Esophagus muscularis mucosa (tissue), 4 donors: ENCODE results near the gene IQCE. TPM values are rescaled to one million over a fixed set of nuclear protein-coding genes. Genes with fewer than 3 reads are reported as not detected.

ENCODE experiments used
- DNase-seq: peaks from one replicate; pipeline ENCODE4 v3.0.0-alpha.2; 2017; ENCODE audit errors: extremely low spot score
- H3K27ac ChIP-seq, 4 donors: fragments of 200-600 bp; sonication (generic); replicated peaks in 1 of 4; 1 replicate in 3 of 4; 2 replicates in 1 of 4; pipeline ENCODE4 v1.5.1; 2016 to 2019; ENCODE audit warnings: mild to moderate bottlenecking in 1 of 4
- H3K27me3 ChIP-seq, 4 donors: fragments of 200-600 bp; sonication (generic); one replicate each; pipeline versions ENCODE4 v1.5.1 to v1.6.0; 2016 to 2019
- H3K36me3 ChIP-seq, 4 donors: fragments of 200-600 bp; sonication (generic); one replicate each; pipeline ENCODE4 v1.5.1; 2016 to 2019
- H3K4me1 ChIP-seq, 4 donors: fragments of 200-600 bp; sonication (generic); one replicate each; pipeline ENCODE4 v1.5.1; 2016 to 2019
- H3K4me3 ChIP-seq, 4 donors: fragments of 200-600 bp; sonication (generic); 1 replicate in 2 of 4; 2 replicates in 2 of 4; pipeline ENCODE4 v1.5.1; 2016 to 2019; ENCODE audit warnings: mild to moderate bottlenecking in 4 of 4, moderate library complexity in 1 of 4
- H3K9me3 ChIP-seq, 4 donors: fragments of 200-600 bp; sonication (generic); 1 replicate in 3 of 4; 2 replicates in 1 of 4; pipeline ENCODE4 v1.5.1; 2016 to 2019
- EP300 ChIP-seq: sonication (generic); formaldehyde crosslinking; IDR thresholded peaks from one replicate; pipeline ENCODE4 v1.6.1; 2017; ENCODE audit warnings: antibody characterized with exemption
- POLR2A ChIP-seq: fragments of 450-650 bp; IDR thresholded peaks from one replicate; pipeline ENCODE4 v1.6.1; 2017; ENCODE audit warnings: antibody characterized with exemption, moderate library complexity, mild to moderate bottlenecking, low read depth
- POLR2AphosphoS5 ChIP-seq, 2 donors: sonication (generic); formaldehyde crosslinking; IDR thresholded peaks; one replicate each; pipeline ENCODE4 v1.6.1; 2017; ENCODE audit warnings: antibody characterized with exemption in 2 of 2
- WGBS: methylation state at CpG from one replicate; pipeline ENCODE4 v1.1.5; 2018; 5-methylcytosine and 5-hydroxymethylcytosine counted together
- intact Hi-C: fragments of 100-400 bp; cut with DNase I; formaldehyde crosslinking; loops from one replicate; pipeline ENCODE4 v1.15.1; 2023
- total RNA-seq, 4 donors: library from RNA; depleted of rRNA; stranded (reverse); fragments of >200 nt; gene quantifications; one replicate each; pipeline versions ENCODE4 v1.1.0 to v1.2.1, GENCODE V29; 2016
- TF ChIP-seq, protein P1 (sequence below), 3 experiments: fragments of 200-600 bp in 2 of 3; fragments of 450-650 bp in 1 of 3; sonication (generic) in 2 of 3; IDR thresholded peaks; one replicate each; pipeline ENCODE4 v1.5.1; 2017 to 2019; ENCODE audit warnings: antibody characterized with exemption in 3 of 3, mild to moderate bottlenecking in 2 of 3, moderate library complexity in 1 of 3

IQCE gene
- total RNA-seq, 4 donors from 2014 or later: 13.0 to 22.4 (median 18.0) TPM

DNA sequence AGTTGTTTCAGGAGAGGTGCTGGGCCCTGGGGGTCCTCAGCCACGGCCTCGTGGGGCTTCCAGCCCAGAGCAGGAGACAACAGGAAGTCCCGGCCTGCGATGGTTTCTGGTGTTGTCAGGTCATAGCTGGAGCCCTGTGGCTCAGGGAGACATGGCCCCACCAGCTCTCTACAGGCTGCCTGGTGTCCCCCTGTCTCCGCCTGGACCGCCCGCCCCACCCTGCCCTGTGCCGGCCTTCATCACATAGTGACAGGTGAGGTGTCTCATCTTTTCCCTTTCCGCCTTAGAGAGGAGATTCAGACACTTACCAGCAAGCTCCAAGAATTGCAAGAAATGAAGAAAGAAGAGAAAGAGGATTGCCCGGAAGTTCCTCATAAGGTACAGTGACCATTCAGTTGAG, 35.8 kb downstream of the IQCE start:
- no peaks in the 10 kb centered on the region for H3K4me1 ChIP-seq
- no peaks in the 10 kb centered on the region for H3K9me3 ChIP-seq
- intact Hi-C loops: no loop called here
- WGBS: 89% methylated on average over 10 of the region's 10 CpGs
- H3K27ac ChIP-seq: no peak overlapping the region
- no peak for DNase-seq
- H3K27me3 ChIP-seq: no peaks in the 10 kb centered on the region
- no peak overlapping the region for H3K4me3 ChIP-seq
- H3K36me3 ChIP-seq: peaks cover 67 to 100% (median 85%) of the 10 kb centered on the region in 4 donors
- TF ChIP-seq POLR2A: no peak
- TF ChIP-seq, protein P1, sequence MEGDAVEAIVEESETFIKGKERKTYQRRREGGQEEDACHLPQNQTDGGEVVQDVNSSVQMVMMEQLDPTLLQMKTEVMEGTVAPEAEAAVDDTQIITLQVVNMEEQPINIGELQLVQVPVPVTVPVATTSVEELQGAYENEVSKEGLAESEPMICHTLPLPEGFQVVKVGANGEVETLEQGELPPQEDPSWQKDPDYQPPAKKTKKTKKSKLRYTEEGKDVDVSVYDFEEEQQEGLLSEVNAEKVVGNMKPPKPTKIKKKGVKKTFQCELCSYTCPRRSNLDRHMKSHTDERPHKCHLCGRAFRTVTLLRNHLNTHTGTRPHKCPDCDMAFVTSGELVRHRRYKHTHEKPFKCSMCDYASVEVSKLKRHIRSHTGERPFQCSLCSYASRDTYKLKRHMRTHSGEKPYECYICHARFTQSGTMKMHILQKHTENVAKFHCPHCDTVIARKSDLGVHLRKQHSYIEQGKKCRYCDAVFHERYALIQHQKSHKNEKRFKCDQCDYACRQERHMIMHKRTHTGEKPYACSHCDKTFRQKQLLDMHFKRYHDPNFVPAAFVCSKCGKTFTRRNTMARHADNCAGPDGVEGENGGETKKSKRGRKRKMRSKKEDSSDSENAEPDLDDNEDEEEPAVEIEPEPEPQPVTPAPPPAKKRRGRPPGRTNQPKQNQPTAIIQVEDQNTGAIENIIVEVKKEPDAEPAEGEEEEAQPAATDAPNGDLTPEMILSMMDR (IDR thresholded peaks at IDR 0.05): no peak
- no peak for TF ChIP-seq EP300
- TF ChIP-seq POLR2AphosphoS5 (IDR thresholded peaks at IDR 0.05): no peak

DNA sequence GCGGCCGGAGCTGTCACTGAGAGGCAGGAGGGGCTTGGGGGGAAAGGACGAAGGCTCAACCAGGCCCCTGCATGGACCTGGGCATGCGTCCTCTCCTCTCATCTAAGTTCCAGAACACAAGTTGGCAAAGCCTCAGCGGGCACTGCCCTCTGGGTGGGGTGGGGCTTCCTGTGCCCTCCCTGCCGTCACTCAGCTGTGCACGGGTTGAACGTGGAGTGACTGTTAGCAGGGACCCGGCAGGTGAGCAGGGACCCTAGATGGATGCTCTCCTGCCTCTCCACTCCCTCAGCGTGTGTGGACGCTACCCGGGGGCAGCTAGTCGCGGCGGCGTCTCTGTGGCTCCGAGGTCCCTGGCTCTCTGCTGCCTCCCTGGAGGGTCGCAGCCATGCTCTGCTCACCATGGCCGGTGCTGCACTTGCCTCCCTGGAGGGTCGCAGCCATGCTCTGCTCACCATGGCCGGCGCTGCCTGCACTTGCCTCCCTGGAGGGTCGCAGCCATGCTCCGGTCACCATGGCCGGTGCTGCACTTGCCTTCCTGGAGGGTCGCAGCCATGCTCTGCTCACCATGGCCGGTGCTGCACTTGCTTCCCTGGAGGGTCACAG, 36.6 kb downstream of the IQCE start:
- Histone ChIP-seq H3K9me3 (no peaks in the 10 kb centered on the region), H3K36me3 (peaks cover 61 to 100% (median 84%) of the 10 kb centered on the region in 4 donors), H3K27ac (no peak overlapping the region), H3K27me3 (no peaks in the 10 kb centered on the region), H3K4me1 (no peaks in the 10 kb centered on the region), H3K4me3 (no peak overlapping the region)
- no peak for DNase-seq
- WGBS: 94% methylated on average over 9 of the region's 27 CpGs
- intact Hi-C loops: no loop called here
- TF ChIP-seq POLR2AphosphoS5 (IDR thresholded peaks at IDR 0.05) (no peak), EP300 (no peak), POLR2A (no peak)
- TF ChIP-seq, protein P1 (IDR thresholded peaks at IDR 0.05): no peak

DNA sequence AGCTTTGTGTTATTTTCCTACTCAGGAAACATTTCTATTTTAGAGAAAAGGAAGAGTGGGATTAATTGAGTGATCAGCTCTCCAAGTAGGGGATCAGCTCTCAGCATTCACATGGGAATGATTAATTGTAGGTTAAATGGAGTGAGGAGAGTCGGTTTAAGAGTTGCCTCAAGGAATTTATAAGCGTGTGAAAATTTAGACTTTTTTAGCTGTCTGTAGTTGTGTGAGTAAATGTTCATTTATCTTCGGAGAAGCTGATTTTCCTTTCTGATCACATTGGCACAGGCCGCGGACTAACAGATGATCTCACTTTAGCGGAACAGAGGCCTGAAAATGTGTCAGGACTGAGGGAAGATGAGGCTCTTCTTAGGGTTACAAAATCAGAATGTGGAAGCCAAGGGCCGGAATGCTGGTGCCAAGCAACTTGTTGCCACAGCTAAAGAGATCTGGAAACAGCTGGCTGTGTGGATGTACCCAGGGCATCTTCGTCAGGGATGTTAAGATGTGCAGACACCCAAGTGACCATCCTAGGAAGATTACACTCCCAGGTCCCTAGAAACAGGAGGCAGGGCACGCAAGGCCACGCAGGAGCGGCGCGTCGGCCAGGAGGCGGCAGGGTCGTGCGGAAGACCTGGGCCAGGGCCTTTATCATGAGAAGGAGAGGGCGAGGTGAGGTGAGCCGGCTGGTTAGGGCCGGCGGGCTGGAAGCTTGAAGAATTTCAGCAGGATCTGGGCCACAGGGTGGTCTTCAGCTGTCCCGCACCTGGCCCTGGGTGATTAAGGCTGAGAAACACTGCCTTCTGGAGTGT, 37.9 kb downstream of the IQCE start:
- WGBS: 89% methylated on average over 22 of the region's 22 CpGs
- intact Hi-C loops: no loop called here

DNA sequence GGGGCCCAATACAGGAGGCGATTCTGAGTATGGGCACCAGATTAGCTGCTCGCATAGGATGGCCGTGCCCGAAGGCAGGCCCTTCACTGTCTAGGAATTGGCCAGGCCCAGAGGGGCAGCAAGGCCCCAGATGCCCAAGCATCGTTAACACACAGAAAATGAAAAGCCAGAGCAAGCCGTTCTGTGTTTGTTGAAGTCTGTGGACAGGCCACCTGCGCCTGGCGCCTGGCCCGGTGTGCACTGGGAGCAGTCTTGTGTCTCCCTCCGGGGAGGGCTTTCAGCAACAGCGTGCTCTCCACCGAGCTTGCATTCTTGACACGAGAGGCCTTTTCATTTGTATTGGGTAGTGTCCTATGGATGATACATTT, 38.5 kb downstream of the IQCE start:
- TF ChIP-seq EP300 (no peak), POLR2AphosphoS5 (IDR thresholded peaks at IDR 0.05) (no peak), POLR2A (no peak)
- TF ChIP-seq, protein P1 (IDR thresholded peaks at IDR 0.05): no peak
- intact Hi-C loops: no loop called here
- Histone ChIP-seq H3K36me3 (peaks cover 71 to 100% (median 88%) of the 10 kb centered on the region in 4 donors), H3K4me3 (no peak overlapping the region), H3K9me3 (no peaks in the 10 kb centered on the region), H3K27ac (no peak overlapping the region), H3K4me1 (no peaks in the 10 kb centered on the region), H3K27me3 (no peaks in the 10 kb centered on the region)
- DNase-seq: no peak
- WGBS: 82% methylated on average over 12 of the region's 13 CpGs

More for the DNA sequence above, 37.9 kb downstream of the IQCE start:
- no peak for DNase-seq
- Histone ChIP-seq H3K4me1 (no peaks in the 10 kb centered on the region), H3K27me3 (no peaks in the 10 kb centered on the region), H3K27ac (no peak overlapping the region), H3K9me3 (no peaks in the 10 kb centered on the region), H3K36me3 (peaks cover 68 to 100% (median 87%) of the 10 kb centered on the region in 4 donors), H3K4me3 (no peak overlapping the region)
- no peak for TF ChIP-seq EP300
- TF ChIP-seq, protein P1 (IDR thresholded peaks at IDR 0.05): no peak
- TF ChIP-seq POLR2A: no peak
